ENCODE data around the gene CHRM1. TPM values are rescaled to one million over a fixed set of nuclear protein-coding genes. Genes with fewer than 3 reads are reported as not detected.
"Not testable (repeated sequence)": the region's sequence is repeated elsewhere in the genome, so short reads cannot be mapped to it uniquely, and the experiment has no call there.

Gene CHRM1
- total RNA-seq, 4 donors from 2014 or later = not detected

- TF ChIP-seq CTCF (IDR thresholded peaks at IDR 0.05) = no peak
- no peak for ATAC-seq (ENCODE audit: low FRiP score)
- no peak for DNase-seq (ENCODE audit: low spot score)
Observed at GRCh38 chr11:62957147-62957546, 36.0 kb upstream of the CHRM1 start.

GRCh38 chr11:62954478-62954877 is 33.3 kb upstream of the CHRM1 start:
- no peak for ATAC-seq (ENCODE audit: low FRiP score)
- no peak for TF ChIP-seq CTCF (IDR thresholded peaks at IDR 0.05)
- DNase-seq (ENCODE audit: low spot score) = no peak

GRCh38 chr11:62953811-62954210 is 32.6 kb upstream of the CHRM1 start:
- ATAC-seq (ENCODE audit: low FRiP score) (no peak), DNase-seq (ENCODE audit: low spot score) (no peak)
- no peak for TF ChIP-seq CTCF (IDR thresholded peaks at IDR 0.05)

DNA sequence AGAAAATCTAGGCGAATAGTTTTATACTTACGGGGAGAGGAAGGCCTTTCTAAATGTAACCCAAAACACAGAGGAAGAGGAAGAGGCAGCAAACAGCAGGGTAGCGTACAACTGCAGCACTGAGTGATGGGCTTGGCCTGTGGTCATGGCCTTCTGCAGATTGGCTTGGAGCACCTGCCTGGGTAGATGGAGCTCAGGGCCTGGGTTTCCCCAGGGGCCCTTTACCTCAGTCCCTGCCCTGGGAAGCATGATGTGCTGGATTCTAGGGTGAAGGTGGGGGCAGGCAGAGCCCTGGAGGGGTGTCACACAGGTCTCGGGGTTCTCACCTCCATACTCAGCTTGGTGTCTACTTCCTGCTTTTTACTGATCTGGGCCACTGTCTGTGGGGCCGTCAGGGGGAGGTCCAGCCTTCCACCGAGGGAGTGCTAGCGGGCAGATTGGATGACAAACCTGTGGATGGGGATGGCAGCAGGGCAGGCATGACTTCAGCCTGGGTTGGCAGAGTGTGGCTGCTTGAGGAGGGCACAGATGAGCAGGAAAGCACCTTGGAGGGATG is 27.7 kb upstream of the CHRM1 start:
- ATAC-seq (ENCODE audit: low FRiP score) = no peak
- no peak for TF ChIP-seq CTCF (IDR thresholded peaks at IDR 0.05)
- no peak for DNase-seq (ENCODE audit: low spot score)

- DNase-seq (ENCODE audit: low spot score); ATAC-seq (ENCODE audit: low FRiP score): not testable (repeated sequence)
Observed at GRCh38 chr11:62945538-62945937, 24.4 kb upstream of the CHRM1 start.

DNA sequence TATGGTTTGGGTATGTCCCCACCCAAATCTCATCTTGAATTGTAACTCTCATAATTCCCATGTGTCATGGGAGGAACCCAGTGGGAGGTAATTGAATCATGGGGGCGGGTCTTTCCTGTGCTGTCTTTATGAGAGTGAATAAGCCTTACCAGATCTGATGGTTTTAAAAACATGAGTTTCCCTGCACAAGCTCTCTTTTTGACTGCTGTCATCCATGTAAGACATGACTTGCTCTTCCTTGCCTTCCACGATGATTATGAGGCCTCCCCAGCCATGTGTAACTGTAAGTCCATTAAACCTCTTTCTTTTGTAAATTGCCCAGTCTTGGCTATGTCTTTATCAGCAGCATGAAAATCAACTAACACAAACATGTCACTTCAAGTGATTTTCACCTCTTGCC is 16.4 kb upstream of the CHRM1 start:
- DNase-seq (ENCODE audit: low spot score); ATAC-seq (ENCODE audit: low FRiP score): not testable (repeated sequence)

GRCh38 chr11:62934496-62934785 is 13.3 kb upstream of the CHRM1 start:
- no peak for TF ChIP-seq CTCF (IDR thresholded peaks at IDR 0.05)
- DNase-seq (ENCODE audit: low spot score) (no peak), ATAC-seq (ENCODE audit: low FRiP score) (no peak)

GRCh38 chr11:62933750-62934495 is 12.8 kb upstream of the CHRM1 start:
- ATAC-seq (ENCODE audit: low FRiP score) = no peak

More at GRCh38 chr11:62933750-62934495, 12.8 kb upstream of the CHRM1 start:
- no peak for TF ChIP-seq CTCF (IDR thresholded peaks at IDR 0.05)
- no peak for DNase-seq (ENCODE audit: low spot score)
